Head of caudate nucleus (tissue), 42 donors: ENCODE data around the gene PCYT1A.
"Not testable (repeated sequence)": the region's sequence is repeated elsewhere in the genome, so short reads cannot be mapped to it uniquely, and the experiment has no call there.

ENCODE experiments used
- DNase-seq, 42 donors: peaks; one replicate each; pipeline versions ENCODE4 v3.0.0 to v3.0.0-alpha.2; 2020 to 2021; ENCODE audit warnings: mixed read lengths in 7 of 42
- intact Hi-C: fragments of 100-400 bp; cut with DNase I; formaldehyde crosslinking; loops from one replicate; pipeline ENCODE4 v1.15.0; 2022

PCYT1A gene

GRCh38 chr3:196246612-196247308, 40.8 kb downstream of the PCYT1A start:
- intact Hi-C loops = no loop called here
- DNase-seq = no peak

GRCh38 chr3:196244166-196244565, 43.4 kb downstream of the PCYT1A start:
- intact Hi-C loops, DNase-seq: not testable (repeated sequence)

- intact Hi-C loops = no loop called here
- peak in 3 of 42 donors; percentile 23 to 57 (median 52) for DNase-seq
Measured at GRCh38 chr3:196241704-196242103, 45.8 kb downstream of the PCYT1A start.

GRCh38 chr3:196240424-196240823, 47.1 kb downstream of the PCYT1A start:
- DNase-seq = no peak
- intact Hi-C loops = no loop called here

- intact Hi-C loops = no loop called here
- DNase-seq = no peak
Measured at GRCh38 chr3:196238612-196239560, 48.6 kb downstream of the PCYT1A start.

- intact Hi-C loops = no loop called here
- DNase-seq = no peak
Measured at GRCh38 chr3:196237203-196237602, 50.3 kb downstream of the PCYT1A start.

GRCh38 chr3:196236223-196236622, 51.3 kb downstream of the PCYT1A start:
- intact Hi-C loops = no loop called here
- DNase-seq = no peak

- intact Hi-C loops = no loop called here
- DNase-seq = no peak
Measured at GRCh38 chr3:196235452-196236122, 51.9 kb downstream of the PCYT1A start.

- DNase-seq = peak in 3 of 42 donors; percentile 18 to 67 (median 50)
- intact Hi-C loops = no loop called here
Measured at GRCh38 chr3:196232882-196233251, 54.7 kb downstream of the PCYT1A start.

GRCh38 chr3:196232154-196232881, 55.2 kb downstream of the PCYT1A start:
- DNase-seq = no peak
- intact Hi-C loops = no loop called here

GRCh38 chr3:196227629-196228493, 59.7 kb downstream of the PCYT1A start:
- intact Hi-C loops = no loop called here
- no peak for DNase-seq

- no peak for DNase-seq
- intact Hi-C loops = no loop called here
Measured at GRCh38 chr3:196227121-196227561, 60.4 kb downstream of the PCYT1A start.

GRCh38 chr3:196225763-196226364, 61.7 kb downstream of the PCYT1A start:
- intact Hi-C loops = no loop called here
- DNase-seq = no peak

GRCh38 chr3:196225086-196225485, 62.4 kb downstream of the PCYT1A start:
- DNase-seq = no peak
- intact Hi-C loops = no loop called here

GRCh38 chr3:196222876-196223595, 64.5 kb downstream of the PCYT1A start:
- DNase-seq = no peak
- intact Hi-C loops = no loop called here

- no peak for DNase-seq
- intact Hi-C loops = no loop called here
Measured at GRCh38 chr3:196220991-196221390, 66.5 kb downstream of the PCYT1A start.

GRCh38 chr3:196220587-196220986, 66.9 kb downstream of the PCYT1A start:
- intact Hi-C loops = no loop called here
- DNase-seq = peak in 12 of 42 donors; percentile 18 to 60 (median 40)
